ENCODE data around the gene MYO15B.

MYO15B gene

DNA sequence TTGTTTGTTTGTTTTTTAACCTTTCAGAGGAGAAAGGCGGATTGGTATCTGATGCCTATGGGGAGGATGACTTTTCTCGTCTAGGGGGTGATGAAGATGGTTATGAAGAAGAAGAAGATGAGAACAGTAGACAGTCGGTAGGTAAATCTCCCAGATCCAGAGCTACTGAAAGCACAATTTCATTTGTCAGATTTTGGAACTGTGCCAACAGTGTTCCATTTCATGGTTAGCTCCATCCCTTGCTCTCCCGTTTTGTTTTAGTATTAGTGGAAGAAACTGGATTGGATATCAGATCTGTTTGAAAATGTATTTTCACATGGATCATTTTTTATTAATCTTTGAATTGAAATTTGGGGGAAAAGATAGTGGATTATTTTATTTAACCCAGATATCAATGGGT, 80.9 kb downstream of the MYO15B start:
- TF ChIP-seq, protein P1, sequence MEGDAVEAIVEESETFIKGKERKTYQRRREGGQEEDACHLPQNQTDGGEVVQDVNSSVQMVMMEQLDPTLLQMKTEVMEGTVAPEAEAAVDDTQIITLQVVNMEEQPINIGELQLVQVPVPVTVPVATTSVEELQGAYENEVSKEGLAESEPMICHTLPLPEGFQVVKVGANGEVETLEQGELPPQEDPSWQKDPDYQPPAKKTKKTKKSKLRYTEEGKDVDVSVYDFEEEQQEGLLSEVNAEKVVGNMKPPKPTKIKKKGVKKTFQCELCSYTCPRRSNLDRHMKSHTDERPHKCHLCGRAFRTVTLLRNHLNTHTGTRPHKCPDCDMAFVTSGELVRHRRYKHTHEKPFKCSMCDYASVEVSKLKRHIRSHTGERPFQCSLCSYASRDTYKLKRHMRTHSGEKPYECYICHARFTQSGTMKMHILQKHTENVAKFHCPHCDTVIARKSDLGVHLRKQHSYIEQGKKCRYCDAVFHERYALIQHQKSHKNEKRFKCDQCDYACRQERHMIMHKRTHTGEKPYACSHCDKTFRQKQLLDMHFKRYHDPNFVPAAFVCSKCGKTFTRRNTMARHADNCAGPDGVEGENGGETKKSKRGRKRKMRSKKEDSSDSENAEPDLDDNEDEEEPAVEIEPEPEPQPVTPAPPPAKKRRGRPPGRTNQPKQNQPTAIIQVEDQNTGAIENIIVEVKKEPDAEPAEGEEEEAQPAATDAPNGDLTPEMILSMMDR (IDR thresholded peaks at IDR 0.05; ENCODE audit: insufficient read depth, low read depth, low read length, missing control alignments), result no peak
- H3K4me3 ChIP-seq (ENCODE audit: low read depth, low read length), result peak overlapping the region; percentile 87
- DNase-seq (ENCODE audit: low read depth), result no peak

DNA sequence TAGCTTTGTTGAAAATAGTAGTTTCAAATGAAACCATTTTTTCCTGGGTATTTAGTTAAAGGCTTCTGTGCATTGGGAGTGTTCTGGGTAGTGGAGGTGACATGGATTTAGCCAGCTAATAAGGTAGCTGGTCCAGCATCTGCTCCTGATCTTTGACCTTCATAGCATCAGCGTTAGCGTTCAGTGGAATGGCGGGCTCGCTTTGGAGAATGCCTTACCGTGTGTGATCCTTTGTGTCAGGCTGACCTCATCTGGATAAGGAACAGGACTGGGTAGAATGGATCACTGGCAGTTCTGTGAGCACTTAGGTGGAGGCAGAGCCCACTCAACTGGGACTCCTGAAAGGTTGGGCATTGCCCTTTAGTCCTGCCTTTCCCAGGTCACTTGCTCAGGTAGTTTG, 83.3 kb downstream of the MYO15B start:
- no peak for DNase-seq (ENCODE audit: low read depth)
- H3K4me3 ChIP-seq (ENCODE audit: low read depth, low read length), result no peak overlapping the region
- TF ChIP-seq, protein P1 (IDR thresholded peaks at IDR 0.05; ENCODE audit: insufficient read depth, low read depth, low read length, missing control alignments), result no peak

DNA sequence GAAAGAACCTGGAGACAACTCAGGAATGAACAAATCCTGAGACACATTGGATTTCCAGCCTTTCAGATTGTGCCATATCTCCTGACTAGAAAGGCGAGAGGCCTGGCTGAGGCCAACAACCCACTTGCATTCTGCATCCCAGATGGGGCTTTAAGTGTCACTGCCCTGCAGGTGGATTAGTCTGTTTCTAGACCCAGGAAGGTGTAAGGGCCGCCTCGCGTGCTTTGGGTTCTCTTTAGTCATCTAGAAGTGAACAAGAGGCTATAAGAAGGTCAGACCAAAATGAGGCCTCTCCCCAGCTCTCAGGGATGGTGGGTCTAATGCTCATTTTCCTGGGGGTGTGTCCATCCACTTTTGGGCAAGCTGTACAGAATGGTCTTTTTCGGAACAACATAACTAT, 84.4 kb downstream of the MYO15B start:
- no peak overlapping the region for H3K4me3 ChIP-seq (ENCODE audit: low read depth, low read length)
- no peak for DNase-seq (ENCODE audit: low read depth)
- TF ChIP-seq, protein P1 (IDR thresholded peaks at IDR 0.05; ENCODE audit: insufficient read depth, low read depth, low read length, missing control alignments), result no peak

- H3K4me3 ChIP-seq (ENCODE audit: low read depth, low read length), result no peak overlapping the region
- TF ChIP-seq, protein P1 (IDR thresholded peaks at IDR 0.05; ENCODE audit: insufficient read depth, low read depth, low read length, missing control alignments), result no peak
- no peak for DNase-seq (ENCODE audit: low read depth)
Observed at GRCh38 chr17:75673487-75673886, 85.9 kb downstream of the MYO15B start.
